HG02642 (cell line): ENCODE measurements around the gene CMPK2.

ENCODE experiments used
- ATAC-seq: cut with Tn5 transposase; IDR thresholded peaks from one replicate; pipeline ENCODE4 v1.9.1; 2021; ENCODE audit warnings: mild to moderate bottlenecking; ENCODE audit not compliant: unreplicated experiment, poor library complexity

The CMPK2 gene

DNA sequence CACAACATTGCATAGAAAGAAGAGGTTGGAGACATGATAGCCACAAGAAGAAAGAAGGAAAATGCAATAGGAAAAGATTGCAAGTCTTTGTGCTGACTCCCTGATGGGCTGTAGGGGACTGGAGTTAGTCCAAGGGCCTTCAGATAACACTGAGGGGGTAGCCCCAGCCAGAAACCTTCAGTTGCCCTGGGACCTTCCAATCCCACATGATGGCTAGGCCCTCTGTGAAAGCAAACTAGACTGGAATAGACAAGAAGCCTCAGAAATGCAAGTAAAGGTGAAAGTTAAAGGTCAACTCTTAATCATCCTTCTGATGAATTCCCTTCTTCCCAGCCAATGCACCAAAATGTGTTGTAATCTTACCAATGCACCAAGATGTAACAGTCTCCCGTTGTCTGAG is 19.2 kb downstream of the CMPK2 start:
- ATAC-seq, result no peak

DNA sequence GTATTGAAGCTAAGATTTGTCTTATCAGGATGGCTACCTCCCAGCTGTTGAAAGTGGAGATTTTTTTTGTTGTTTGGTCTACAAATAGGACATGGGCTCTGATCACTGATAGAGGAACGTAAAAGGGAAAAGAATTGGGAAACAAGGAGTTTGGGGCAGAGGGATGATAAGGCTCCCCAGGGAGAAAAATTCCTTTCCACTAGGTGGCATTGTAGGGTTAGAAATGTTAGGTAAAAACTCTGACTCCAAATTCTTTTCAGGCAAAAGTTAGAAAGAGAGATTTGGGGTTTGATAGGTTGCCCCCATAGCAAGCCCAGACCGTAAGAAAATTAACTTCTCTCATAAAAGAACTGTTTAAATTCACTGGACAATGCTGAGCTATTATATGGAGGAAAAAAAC is 19.8 kb downstream of the CMPK2 start:
- ATAC-seq, result no peak

DNA sequence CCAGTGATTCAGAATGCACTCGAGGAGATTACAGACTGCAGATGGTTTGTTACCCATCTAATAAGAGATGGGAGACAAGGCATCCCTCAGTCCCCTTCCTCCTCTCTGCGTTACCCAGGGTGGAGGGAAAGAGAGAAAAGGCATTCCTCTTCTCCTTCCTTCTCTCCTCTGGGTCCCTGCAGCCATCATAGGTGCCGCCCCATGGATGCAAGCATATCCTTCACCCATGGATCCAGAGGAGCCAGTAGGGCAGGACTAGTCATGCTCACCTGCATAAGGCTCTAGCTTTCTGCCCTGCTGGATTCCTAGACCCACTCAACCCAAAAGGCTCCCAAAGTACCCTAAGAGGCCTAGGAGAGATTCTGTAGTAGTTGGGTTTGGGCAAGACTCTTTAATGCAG is 20.4 kb downstream of the CMPK2 start:
- ATAC-seq, result no peak

DNA sequence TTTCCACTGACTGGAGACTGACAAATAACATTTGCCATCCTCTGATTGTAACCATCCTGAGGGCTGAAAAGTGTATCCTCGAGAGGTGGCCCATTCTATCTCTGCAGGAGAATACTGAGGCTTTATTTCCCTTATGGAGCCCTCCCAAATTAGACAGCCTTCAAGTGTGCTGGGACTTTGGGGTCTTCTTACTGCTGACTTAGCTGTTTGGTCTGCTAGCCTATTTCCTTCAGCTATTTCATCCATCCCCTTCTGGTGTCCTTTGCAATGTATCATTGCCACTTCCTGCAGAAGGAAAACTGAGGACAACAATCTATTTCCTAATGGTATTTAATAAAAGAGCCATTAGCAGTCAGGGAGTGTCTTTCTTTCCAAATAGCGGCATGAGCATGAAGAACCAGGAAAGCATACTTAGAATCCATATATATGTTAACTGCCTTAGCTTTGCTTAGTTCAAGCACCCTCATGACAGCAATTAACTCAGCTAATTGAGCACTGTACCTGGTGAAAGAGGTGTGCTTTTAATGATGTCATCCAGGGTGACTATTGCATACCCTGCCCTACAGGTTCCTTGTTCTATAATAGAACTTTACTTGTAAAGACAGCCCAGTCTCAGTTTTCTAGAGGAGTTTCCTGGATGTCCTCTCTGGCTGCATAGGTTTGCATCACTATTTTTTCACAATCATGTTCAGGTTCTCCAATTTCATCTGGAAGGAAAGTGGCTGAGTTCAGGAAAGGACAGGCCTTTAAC is 24.0 kb downstream of the CMPK2 start:
- ATAC-seq, result no peak

DNA sequence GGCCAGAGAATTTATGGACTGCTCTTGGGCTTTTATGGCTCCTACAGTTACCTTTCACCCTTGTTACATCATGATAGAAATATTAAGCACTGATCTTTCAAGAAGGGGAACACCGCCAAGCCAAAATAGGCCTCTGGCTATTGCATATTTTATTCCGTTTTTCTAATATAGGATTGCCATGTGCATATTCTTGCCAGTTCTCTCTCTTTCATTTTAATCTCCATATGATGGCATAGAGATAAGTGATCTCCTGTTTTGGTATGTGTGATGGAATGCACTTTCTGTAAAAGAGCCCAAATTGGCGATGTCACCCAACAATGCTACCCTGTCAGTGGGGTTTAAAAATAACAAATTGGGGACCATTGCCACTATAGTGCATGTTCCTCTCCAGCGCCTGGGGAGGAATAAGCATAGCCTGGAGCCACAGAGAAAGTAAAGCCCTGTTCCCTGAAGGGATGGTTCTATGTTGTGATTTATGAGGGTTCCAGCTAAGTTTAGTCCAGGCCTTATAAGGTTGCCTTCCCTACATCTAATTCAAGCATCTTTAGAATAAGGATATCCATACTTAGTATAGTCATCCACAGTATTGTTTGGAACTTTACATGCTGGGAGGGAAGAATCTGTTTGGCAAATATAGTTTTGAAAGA is 26.9 kb downstream of the CMPK2 start:
- no peak for ATAC-seq

DNA sequence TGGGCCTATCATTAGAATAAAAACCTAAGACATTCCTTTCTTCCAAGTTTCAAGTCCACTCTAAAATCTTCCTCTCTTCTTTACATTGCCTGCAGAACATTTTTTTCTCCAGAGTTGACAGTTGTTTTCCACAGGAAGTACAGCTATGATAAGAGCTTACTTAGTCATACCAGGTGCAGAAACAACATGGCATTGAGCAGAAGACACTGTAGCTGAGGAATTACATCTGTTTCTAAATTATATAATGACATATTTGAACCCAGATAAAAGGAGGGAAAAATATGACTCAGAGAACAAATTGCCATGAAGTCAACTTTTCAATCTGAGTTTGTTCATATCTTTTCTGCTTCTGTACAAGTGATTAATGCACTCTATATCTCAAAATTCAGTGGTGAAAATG is 30.2 kb downstream of the CMPK2 start:
- ATAC-seq, result no peak

DNA sequence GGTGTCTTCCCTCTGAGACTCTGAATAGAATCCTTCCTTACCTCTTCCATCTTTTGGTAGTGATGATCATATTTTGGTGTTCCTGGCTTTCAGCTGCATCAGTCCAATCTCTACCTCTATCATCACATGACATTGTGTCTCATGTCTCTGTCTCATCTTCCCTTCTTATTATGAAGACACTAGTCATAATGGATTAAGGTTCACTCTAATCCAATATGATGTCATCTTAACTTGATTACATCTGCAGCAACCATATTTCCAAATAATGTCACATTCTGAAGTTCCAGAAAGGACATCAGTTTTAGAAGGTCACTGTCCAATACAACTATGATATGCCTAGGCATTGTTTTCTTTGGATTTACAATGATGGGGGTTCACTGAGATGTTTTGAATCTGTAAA is 31.5 kb downstream of the CMPK2 start:
- ATAC-seq, result no peak

DNA sequence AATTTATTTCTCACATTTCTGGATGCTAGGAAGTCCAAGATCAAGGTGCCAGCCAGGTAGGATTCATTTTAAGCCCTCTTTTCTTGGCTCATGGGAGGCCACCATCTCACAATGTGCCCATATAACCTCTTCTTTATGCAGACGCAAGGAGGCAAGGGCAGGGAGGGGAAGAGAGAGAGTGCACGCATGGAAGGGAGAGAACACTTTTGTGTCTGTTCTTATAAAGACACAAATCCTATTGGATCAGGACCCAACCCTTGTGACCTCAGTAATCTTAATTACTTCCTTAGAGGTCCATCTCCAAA is 32.5 kb downstream of the CMPK2 start:
- ATAC-seq, result no peak

DNA sequence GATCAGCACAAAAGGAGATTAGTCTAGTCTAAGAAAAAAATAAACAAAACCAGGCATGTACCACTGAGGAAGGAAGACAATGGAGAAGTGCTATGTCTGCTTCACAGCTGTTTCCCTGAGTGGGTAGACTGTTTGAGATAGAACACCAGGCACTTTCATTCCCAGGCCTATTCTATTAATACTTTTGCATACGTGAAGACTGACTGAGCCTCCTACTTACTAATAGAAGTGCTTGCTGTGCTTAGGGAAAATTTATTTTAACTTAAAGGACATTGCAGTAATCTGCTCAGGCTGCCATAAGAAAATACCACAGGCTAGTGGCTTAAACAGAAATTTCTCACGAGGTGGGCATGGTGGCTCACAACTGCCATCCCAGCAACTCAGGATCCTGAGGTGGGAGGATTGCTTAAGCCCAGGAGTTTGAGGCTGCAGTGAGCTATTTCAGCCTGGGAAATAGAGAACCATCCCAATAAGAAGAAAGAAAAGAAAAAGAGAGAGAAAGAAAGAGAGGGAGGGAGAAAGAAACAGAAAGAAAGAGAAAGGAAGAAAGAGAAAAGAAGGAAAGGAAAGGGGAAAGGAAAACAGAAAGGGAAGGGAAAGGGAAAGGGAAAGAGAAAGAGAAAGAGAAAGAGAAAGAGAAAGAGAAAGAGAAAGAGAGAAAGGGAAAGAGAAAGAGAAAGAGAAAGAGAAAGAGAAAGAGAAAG is 33.0 kb downstream of the CMPK2 start:
- no peak for ATAC-seq

DNA sequence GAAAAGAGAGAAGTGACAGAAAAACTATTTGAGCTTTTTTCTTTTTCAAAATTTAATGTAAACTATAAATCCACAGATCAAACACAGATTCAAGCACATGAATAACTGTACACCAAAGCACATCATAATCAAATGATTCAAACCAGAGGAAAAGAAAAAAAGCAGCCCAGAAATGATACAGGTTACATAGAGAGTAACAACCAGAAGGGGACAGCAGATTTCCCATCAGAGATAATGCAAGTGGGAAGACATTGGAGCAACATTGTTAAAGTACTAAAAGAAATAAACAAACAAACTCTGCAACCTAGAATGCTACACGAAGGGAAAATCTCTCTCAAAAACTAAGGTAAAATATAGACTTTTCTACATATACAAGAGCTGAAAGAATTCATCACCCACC is 34.5 kb downstream of the CMPK2 start:
- no peak for ATAC-seq

DNA sequence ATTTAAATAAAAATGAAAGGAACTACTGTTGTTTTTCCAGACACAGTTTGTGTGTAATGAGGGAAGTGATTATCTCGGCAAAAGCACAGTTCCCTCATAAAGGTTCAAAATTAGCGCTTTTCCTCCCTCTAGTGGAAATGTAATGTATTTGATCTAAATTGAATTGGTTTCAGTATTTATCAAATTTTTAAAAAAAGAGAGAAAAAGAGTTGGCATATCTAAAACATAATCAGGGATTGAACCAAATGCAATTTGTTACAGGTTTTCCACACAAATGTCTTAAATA is 37.5 kb downstream of the CMPK2 start:
- ATAC-seq, result no peak

DNA sequence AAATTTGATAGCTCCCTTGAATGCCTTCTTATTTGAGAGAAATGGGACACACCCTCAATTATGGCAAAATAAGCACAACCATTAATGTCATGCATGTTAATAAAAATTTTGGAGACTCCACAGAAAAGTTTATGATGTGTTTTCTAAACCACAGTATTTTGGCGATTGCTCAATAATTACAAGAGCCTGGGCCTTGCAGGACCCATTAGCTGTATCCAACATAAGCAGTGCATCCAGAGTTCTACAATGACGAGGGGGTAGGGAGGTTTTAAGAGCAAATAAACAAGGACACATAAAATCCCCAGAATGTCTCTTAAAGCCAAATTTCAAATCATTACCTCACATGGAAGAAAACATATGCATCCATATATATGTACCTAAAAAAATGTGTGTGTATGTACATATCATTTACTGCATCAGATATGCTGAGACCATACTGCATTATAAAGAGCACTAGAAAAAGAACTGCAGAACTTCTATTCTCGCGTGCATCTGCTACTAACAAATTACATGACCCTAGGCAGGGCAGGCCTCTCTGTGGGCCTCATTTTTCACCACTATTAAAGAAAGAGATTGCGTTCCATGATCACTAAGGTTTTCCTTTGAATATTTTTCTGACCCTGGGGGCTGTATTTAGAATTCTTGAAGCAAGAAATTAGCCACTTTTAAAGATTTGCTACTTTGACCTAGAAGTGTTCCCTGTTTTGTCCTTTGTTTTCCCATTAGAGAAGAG is 38.0 kb downstream of the CMPK2 start:
- no peak for ATAC-seq

DNA sequence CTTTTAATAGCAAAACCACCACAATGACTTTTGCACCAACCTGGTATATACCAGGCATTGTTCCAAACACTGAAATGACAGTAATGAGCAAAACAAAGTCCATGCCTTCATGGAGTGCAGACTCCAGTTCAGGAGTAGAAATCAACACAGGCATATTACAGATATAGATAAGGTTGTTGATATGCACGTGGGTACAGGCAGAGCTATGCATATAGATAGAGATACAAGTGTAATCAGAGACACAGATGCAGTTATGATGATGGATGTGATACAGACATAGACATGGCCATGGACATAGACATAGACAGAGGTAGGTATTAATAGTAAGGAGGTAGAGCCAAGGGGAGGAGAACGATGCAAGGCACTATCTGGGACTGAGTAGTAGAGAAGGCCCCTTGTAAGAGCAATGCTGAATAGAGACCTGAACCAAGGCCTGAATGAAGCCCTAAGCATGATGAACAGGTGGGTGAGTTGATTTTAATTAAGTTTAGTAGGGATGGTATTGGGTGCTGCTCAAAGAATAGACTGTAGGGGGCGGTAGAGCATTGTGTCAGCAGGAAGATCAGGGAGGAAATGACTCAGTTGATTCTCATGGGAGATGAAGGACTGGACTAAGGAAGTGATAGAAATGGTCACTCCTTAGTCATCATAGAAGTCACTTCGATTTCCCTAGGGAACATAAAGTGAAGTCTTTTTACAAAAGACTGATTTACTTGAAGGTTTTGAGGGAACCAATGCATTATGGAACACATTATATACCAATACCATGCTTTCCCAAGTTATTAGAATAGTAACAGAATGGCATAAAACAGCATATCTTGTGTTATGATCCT is 39.4 kb downstream of the CMPK2 start:
- peak; percentile 96 for ATAC-seq

DNA sequence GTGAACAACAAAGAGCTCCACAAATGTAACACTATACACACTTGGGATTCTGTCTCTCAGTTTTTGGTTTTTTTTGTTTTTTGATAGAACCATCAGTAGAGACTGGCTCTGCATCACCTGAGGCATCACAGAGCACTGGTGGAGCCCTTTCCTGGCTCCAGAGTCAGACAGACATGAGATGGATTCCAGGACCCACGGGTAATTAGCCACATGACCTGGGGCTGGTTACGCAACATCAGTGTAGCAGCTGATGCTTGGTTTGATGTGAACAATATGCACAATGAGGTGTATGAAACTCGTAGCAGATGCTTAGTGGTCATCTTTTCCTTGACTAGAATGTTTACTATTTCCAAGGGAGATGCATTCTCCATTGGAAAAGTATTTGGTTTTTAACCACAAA is 40.7 kb downstream of the CMPK2 start:
- ATAC-seq, result no peak

DNA sequence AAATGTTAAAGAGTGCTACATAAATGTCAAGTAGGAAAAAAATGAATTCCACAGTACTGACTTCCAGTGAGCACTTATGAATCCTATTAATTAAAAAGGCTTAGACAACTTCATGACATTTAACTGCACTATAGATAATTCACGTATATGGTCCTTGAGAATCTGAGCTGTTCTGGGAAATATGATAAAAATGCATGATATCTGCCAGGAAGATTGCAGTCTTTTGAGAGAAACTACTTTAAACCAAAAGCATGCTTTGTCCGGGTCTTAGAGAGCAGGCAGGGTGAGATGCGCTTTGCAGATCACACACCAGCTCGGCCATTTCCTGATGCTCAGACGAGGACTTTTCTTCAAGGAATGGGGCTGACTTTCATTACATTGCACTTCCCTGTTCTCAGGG is 42.6 kb downstream of the CMPK2 start:
- no peak for ATAC-seq

DNA sequence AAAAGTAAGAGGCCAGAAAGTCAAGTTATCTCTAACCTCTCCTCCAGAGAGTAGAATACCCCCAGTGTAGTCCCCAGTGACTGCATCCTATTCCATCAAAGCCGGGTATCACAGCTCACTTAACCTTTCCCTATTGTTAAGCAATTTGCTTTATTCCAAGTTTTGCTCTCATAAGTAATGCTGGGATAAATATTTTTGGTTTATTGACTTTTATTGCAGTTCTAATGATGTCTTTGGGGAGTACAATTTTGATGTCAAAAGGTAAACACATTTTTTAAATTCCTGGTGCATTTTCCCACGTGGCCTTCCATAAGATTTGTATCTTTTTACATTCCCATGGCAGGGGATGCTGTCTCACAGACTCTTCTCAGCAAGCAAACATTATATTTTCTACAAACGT is 43.3 kb downstream of the CMPK2 start:
- no peak for ATAC-seq

DNA sequence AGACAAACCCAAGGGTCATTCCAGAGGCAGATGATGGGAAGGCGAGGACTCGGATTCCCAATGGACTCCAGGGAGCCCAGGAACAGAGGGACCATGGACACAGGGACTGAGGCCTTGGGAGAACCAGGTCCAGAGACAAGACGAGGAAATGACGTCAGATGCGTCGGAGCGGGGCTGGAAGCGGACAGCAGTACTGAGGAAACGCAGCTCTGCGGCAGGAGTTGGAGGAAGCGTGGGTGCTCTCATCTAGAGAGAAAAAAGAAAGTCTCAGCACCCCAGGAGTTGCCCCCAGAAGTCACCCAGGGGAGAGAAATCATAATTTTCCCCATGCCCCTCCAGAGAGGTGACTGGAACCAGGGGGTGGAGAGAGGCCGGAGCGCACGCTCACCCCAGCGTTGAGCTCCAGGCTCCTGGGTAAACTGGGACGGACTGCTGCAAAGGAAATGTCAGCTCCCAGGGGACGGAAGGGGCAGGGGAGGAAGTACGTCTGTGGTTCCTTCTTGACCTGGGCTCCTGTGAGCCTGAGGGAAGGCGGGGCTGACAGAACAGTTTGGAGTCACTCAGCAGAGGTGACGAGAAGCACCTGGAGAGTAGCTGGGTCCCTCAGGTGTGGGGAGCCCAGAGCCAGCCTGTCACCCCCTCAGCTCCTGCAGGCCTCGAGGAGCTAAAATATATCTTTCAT is 44.7 kb downstream of the CMPK2 start:
- ATAC-seq, result no peak

DNA sequence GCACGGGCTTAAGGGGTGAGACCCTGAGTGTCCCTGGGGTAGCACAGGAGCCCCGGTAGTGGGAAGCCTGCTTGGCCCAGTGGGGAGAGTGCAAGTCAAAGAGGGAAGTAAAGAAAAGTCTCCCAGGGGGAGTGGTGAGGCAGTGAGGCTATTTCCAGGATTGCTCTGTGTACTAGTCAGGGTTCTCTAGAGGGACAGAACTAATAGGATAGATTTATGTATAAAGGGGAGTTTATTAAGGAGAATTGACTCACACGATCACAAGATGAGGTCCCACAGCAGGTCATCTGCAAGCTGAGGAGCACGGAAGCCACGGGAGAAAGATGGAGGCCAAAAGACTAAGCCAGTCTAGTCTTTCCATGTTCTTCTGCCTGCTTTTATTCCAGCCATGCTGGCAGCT is 45.5 kb downstream of the CMPK2 start:
- ATAC-seq, result no peak

DNA sequence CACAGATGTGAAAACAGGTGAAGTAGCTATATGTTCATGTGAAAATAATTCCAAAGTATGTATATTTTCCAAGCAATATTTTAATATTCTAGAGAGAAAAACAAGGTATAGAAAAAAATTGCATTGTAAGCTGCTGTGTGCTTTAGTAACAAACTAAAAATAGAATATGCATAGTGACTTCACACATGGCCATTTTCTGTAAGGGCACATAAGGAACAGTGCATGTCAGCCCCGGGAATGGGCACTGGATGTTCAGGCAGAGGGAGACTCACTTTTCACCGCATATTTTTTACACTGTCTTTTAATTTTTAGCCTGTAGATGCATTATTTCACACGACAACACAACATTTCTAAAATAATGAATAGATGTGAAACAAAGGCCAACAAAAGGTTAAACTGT is 46.0 kb downstream of the CMPK2 start:
- ATAC-seq, result no peak

DNA sequence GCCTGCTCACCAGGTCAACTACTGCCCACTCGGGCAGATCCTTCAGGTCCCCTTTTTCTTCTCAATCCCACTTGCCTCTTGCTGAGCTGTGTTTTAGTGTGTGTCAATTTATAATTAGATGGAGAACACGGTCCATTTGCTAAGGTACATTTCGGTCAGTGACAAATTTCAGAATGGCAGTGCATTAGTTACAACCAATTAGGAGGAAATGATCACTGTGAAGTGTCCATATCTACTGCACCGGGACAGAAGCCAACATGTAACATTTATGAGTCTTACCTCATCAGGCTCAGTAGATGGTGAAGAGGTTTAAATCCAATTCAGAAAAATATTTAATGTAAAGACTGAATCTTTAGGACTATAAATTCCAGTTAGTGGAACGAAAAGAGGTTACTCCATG is 47.7 kb downstream of the CMPK2 start:
- ATAC-seq, result no peak
